ENCODE data around the gene FAM151B. TPM values are rescaled to one million over a fixed set of nuclear protein-coding genes. Genes with fewer than 3 reads are reported as not detected.

The FAM151B gene, protein sequence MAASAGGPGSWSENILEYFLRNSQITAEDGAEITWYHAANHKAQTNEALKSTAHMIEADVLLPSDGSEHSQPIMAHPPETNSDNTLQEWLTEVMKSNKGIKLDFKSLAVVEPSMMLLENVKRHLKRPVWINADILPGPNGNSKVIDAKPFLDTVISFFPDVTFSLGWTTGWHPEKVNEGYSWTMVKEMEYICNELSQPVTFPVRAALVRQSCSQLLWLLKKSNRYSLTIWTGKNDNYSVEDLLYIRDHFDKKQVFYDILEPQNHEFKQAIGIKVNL
- 1.2 to 2.6 TPM (median 1.8 TPM) in 5 replicates for total RNA-seq (2022; extraction: Qiagen RNA extraction; ENCODE audit: low read depth)

DNA sequence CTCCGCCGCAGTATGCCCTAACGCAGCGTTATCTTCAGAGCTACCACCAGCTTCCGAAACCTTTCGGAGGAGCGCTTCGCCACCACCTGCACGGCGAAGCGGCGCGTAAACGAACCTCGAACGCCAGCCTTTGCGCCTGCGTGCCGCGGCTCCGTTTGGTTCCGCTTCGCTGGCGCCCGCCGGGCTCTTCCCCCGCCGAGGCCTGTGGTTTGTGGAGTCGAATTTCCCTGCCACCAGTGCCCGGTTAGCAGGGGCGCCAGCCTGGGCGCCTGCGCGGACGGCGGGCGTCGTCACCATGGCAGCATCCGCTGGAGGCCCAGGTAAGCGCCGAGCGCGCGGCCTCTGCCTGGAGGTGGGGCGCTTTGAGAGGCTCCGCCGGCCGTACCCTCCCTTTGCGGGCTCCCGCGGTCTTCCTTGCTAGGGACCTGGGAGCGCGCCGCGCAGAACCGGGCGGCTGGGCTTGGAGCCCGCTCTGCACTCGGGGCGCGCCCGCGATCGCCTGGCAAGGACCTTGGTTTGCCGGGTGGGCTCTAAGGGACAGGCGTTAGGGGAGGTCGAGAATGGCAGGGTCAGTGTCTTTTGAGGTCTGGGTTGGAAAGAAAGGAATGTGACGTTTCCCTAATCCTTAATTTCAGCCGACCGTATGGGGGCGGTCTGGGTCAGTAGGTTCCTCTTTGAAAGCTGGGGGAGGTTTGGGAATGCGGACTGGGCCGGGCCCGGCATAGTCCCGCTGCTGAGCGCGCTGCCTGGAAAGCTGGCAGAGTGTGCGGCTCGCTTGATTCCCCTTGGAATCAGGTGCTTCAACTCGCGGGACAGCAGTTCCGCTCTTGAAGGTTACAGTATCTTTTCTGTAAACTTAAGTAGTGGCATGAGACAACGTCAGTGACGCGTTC is at the start of gene FAM151B:
Gene FAM151B, plus strand, starts transcription at position 272 of the 893 bp plus-strand sequence. Its CDS starts 24 bp downstream, at position 296.

DNA sequence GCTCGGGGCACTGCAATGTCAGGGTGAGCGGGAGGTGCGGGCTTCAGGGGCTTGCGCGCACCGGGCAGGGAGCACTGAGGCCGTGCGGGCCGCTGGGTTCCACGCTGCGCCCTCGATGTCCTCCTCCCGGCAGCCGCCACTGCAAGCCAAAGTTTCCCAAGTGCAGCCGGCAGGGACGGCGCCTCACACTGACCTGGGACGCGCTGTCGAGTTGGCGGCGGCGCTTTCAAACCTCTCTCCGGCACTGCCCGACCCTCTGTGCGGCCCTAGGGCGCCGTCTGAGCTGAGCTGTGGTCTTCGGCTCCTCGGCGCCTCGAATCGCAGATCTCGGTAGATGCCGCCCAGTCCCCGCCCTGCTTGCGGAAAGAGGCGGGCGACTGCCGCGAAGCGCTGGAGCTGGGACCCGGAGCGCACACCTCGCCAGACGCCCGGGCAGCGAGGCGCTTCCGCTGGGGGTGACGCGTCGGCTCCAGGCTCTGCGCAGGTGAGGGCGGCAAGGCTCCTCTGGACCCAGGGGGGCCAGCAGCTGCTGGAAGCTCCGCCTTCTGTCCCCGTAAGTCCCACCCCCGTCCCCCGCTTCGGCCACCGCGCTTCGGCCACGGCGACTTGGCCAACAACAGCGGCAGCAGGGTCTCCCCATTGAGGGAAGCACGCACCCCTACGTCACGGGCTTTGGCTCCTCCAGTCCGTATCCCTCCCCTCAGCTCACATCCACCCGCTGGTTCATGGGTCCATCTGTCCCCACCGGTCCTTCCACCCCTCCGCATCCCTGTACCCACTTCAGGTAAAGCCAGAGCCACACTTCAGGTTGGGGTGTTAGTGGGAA is 82.3 kb downstream of the FAM151B start, which contains the start of gene ANKRD34B:
Gene ANKRD34B, minus strand, starts transcription at position 320 of the 826 bp plus-strand sequence. CDS start 10,261 bp downstream, outside the sequence.

Other genes starting within 250 kb of the FAM151B start
- 3.8 to 7.6 TPM (median 7.0 TPM) in 5 replicates for gene SERINC5, start 232.1 kb upstream of the FAM151B start, total RNA-seq (2022; extraction: Qiagen RNA extraction; ENCODE audit: low read depth)
- not detected in 5 replicates for gene SPZ1, start 168.1 kb upstream of the FAM151B start, total RNA-seq (2022; extraction: Qiagen RNA extraction; ENCODE audit: low read depth)
- 7.6 to 20.0 TPM (median 13.8 TPM) in 5 replicates for gene ZFYVE16, start 80.0 kb upstream of the FAM151B start, total RNA-seq (2022; extraction: Qiagen RNA extraction; ENCODE audit: low read depth)
- gene ANKRD34B, start 82.2 kb downstream of the FAM151B start, total RNA-seq (2022; extraction: Qiagen RNA extraction; ENCODE audit: low read depth), result 0.02 to 0.06 TPM (median 0.05 TPM) in 3 of 5 replicates, not detected in the others
- gene MSH3, start 166.6 kb downstream of the FAM151B start, total RNA-seq (2022; extraction: Qiagen RNA extraction; ENCODE audit: low read depth), result 5.2 to 8.2 TPM (median 7.9 TPM) in 5 replicates
- 40.5 to 74.3 TPM (median 53.4 TPM) in 5 replicates for gene DHFR, start 166.9 kb downstream of the FAM151B start, total RNA-seq (2022; extraction: Qiagen RNA extraction; ENCODE audit: low read depth)

Measured in A549 treated with RU486 at 1 μM for 4 hours (cell line).